HepG2 (cell line): ENCODE data around the gene CD93. TPM values are rescaled to one million over a fixed set of nuclear protein-coding genes. Genes with fewer than 3 reads are reported as not detected.

Experiments used
- ATAC-seq: fragments of 200-7000 bp; cut with Tn5 transposase; 3 replicates; pipeline ENCODE4 v1.9.1; 2020; ENCODE audit warnings: mild to moderate bottlenecking, moderate library complexity
- BruUV-seq: library from RNA; stranded (reverse); fragments of 400-500 nt; replicated peaks from 2 replicates; lab custom pipeline; 2021; lab: Mats Ljungman, UMichigan
- CTCF ChIA-PET: fragments of 300-600 bp; formaldehyde crosslinking; extraction: SDS; loops from one replicate; lab custom pipeline; 2021; ENCODE audit warnings: low total read pairs, inconsistent platforms, low intra/inter-chr PET ratio; lab: Yijun Ruan, JAX
- POLR2A ChIA-PET: fragments of 350-600 bp; sonication (Branson Sonifier 250); formaldehyde crosslinking; loops from one replicate; lab custom pipeline; 2020; ENCODE audit warnings: antibody characterized with exemption, inconsistent platforms; lab: Yijun Ruan, JAX
- DNase-seq: peaks from one replicate; pipeline ENCODE4 v3.0.0-alpha.2; 2015; ENCODE audit warnings: low spot score
- FAIRE-seq: peaks from 3 replicates; lab custom pipeline; 2011; peaks lifted over from hg19 to GRCh38; lab: Jason Lieb, UNC
- H2AFZ ChIP-seq: one replicate; pipeline ENCODE4 v1.6.1; 2011; ENCODE audit warnings: low read length, inconsistent platforms
- H3K27ac ChIP-seq: fragments of 300-600 bp; 3 replicates; pipeline ENCODE4 v1.8.0; 2011; ENCODE audit warnings: mixed run types, mild to moderate bottlenecking, mixed read lengths, low read length, inconsistent platforms; ENCODE audit not compliant: insufficient read depth; ENCODE audit errors: extremely low read length
- H3K27me3 ChIP-seq, 2 experiments: fragments of 200-600 bp in 1 of 2; 2 replicates in 1 of 2; 3 replicates in 1 of 2; pipeline versions ENCODE4 v1.6.0 to v1.8.0; 2011; ENCODE audit warnings: low read length in 2 of 2, mild to moderate bottlenecking in 2 of 2, moderate library complexity in 2 of 2, inconsistent platforms in 1 of 2; ENCODE audit not compliant: insufficient read depth in 2 of 2, control insufficient read depth in 1 of 2
- H3K36me3 ChIP-seq, 2 experiments: fragments of 200-600 bp in 1 of 2; replicated peaks in 1 of 2; 2 replicates in 1 of 2; 3 replicates in 1 of 2; pipeline versions ENCODE4 v1.5.1 to v1.8.0; 2011; ENCODE audit warnings: low read length in 2 of 2, inconsistent platforms in 1 of 2; ENCODE audit not compliant: insufficient read depth in 2 of 2, control insufficient read depth in 1 of 2
- H3K4me1 ChIP-seq: 2 replicates; pipeline ENCODE4 v1.5.1; 2012; ENCODE audit warnings: low read length, inconsistent platforms; ENCODE audit not compliant: insufficient read depth
- H3K4me2 ChIP-seq: 2 replicates; pipeline ENCODE4 v1.6.0; 2011; ENCODE audit warnings: low read depth, low read length, inconsistent platforms
- H3K4me3 ChIP-seq, 3 experiments: fragments of 200-600 bp in 1 of 3; sonication (generic), shearing (Covaris generic) in 1 of 3; replicated peaks in 1 of 3; 2 replicates each; pipeline ENCODE4 v1.5.1; 2011 to 2016; ENCODE audit warnings: low read length in 3 of 3, inconsistent platforms in 2 of 3, low read depth in 2 of 3, mild to moderate bottlenecking in 2 of 3, control low read depth in 1 of 3, mixed read lengths in 1 of 3; ENCODE audit not compliant: insufficient read depth in 1 of 3
- H3K79me2 ChIP-seq: one replicate; pipeline ENCODE4 v1.6.1; 2011; ENCODE audit warnings: low read length, inconsistent platforms; ENCODE audit not compliant: insufficient read depth
- H3K9ac ChIP-seq: 2 replicates; pipeline ENCODE4 v1.6.0; 2011; ENCODE audit warnings: mild to moderate bottlenecking, low read depth, low read length, inconsistent platforms; ENCODE audit not compliant: insufficient read depth
- H3K9me3 ChIP-seq: 2 replicates; pipeline ENCODE4 v1.5.1; 2012; ENCODE audit warnings: mild to moderate bottlenecking, low read length
- H4K20me1 ChIP-seq: 2 replicates; pipeline ENCODE4 v1.6.0; 2011; ENCODE audit warnings: inconsistent platforms, mild to moderate bottlenecking, low read length, moderate library complexity; ENCODE audit not compliant: insufficient read depth
- AHR ChIP-seq: IDR thresholded peaks from 2 replicates; pipeline ENCODE4 v1.6.1; 2018; ENCODE audit warnings: missing genetic modification reagents, missing compliant biosample characterization
- HES4 ChIP-seq: sonication (generic); formaldehyde crosslinking; IDR thresholded peaks from 2 replicates; pipeline ENCODE4 v1.9.0; 2021; ENCODE audit warnings: mild to moderate bottlenecking, missing genetic modification reagents, borderline replicate concordance
- RARA ChIP-seq: IDR thresholded peaks from 2 replicates; pipeline ENCODE4 v1.6.1; 2016; ENCODE audit warnings: missing genetic modification reagents, missing compliant biosample characterization
- SRF ChIP-seq: IDR thresholded peaks from 2 replicates; pipeline ENCODE4 v1.6.1; 2011; ENCODE audit warnings: mild to moderate bottlenecking, low read depth, low read length, moderate library complexity
- ZNF30 ChIP-seq: sonication (generic); formaldehyde crosslinking; IDR thresholded peaks from 2 replicates; pipeline ENCODE4 v1.5.0; 2020; ENCODE audit warnings: mild to moderate bottlenecking, missing genetic modification reagents
- ZNF589 ChIP-seq: sonication (generic); formaldehyde crosslinking; conservative IDR thresholded peaks from 2 replicates; pipeline ENCODE4 v1.8.0; 2022; ENCODE audit warnings: mild to moderate bottlenecking, moderate library complexity, missing genetic modification reagents
- ZNF841 ChIP-seq: sonication (generic); formaldehyde crosslinking; IDR thresholded peaks from 2 replicates; pipeline ENCODE4 v1.8.1; 2023; ENCODE audit warnings: missing genetic modification reagents, borderline replicate concordance
- WGBS: methylation state at CpG from one replicate; pipeline ENCODE4 v1.1.6; 2017; ENCODE audit warnings: low lambda C conversion rate; 5-methylcytosine and 5-hydroxymethylcytosine counted together
- in situ Hi-C: cut with HindIII; loops from 2 replicates; pipeline ENCODE4 v1.10.0; 2017; ENCODE audit warnings: low pct_unique_long_range_greater_than_20kb; ENCODE audit not compliant: extremely low pct_ligation_motif_present
- intact Hi-C: fragments of 100-400 bp; cut with micrococcal nuclease; formaldehyde crosslinking; loops from one replicate; pipeline ENCODE4 v1.10.0; 2022; ENCODE audit not compliant: unreplicated experiment
- polyA plus RNA-seq, 8 experiments: library from polyadenylated mRNA; depleted of rRNA in 3 of 8; stranded (reverse) in 7 of 8; unstranded in 1 of 8; fragments of >200 nt; fragmentation: Illumina TruSeq in 4 of 8; extraction: Trizol in 4 of 8; gene quantifications; 2 replicates each; pipeline versions ENCODE4 v1.2.1 to v1.2.3, GENCODE V29; 2011 to 2016; ENCODE audit warnings: low read depth in 4 of 8, missing spikeins in 1 of 8, mixed read lengths in 1 of 8; ENCODE audit not compliant: insufficient read depth in 1 of 8
- total RNA-seq, 5 experiments: library from RNA; depleted of rRNA; stranded (reverse); fragments of >200 nt; fragmentation: Illumina TruSeq; extraction: Trizol; gene quantifications; 2 replicates each; pipeline ENCODE4 v1.2.3, GENCODE V29; 2016; ENCODE audit warnings: low read depth in 1 of 5

Gene CD93
- total and polyA plus RNA-seq, 2 of the 13 experiments (the other 11 are each of a cell fraction or from before 2014, with no cell fraction given): not detected

- POLR2A ChIA-PET: no interaction called here
Measured at GRCh38 chr20:23106271-23106851, 20.2 kb upstream of the CD93 start.

DNA sequence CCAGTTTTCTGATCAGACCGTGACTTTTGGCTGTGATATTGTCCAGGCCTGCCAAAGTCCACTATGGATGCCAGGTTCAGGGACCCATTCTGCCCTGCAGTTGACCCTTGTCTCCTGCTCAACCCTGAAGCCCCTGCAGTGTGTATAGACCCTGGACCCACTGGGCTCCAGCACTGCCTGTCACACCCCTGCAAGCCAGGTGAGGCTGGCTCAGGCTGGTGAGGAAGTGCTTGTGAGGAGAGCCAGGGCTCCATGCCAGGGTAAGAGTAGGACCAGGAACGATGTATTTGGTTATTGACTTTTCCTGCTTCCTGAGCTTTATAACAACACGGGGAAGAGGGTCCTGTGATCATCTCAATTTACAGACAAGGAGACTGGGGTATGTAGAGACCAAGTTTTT lies 19.1 kb upstream of the CD93 start:
- H3K27me3 ChIP-seq: peaks cover 0 to 32% of the 10 kb centered on the region in 2 experiments; a peak in 3 of 5 replicates

More at GRCh38 chr20:23106271-23106851, 20.2 kb upstream of the CD93 start:
- no peak overlapping the region for H3K9ac ChIP-seq
- H4K20me1 ChIP-seq: no peaks in the 10 kb centered on the region
- no peaks in the 10 kb centered on the region for H3K9me3 ChIP-seq
- no peak overlapping the region for H3K4me2 ChIP-seq
- H3K4me1 ChIP-seq: no peaks in the 10 kb centered on the region
- no peak for DNase-seq
- H3K27me3 ChIP-seq: peaks cover 0 to 32% of the 10 kb centered on the region in 2 experiments; a peak in 3 of 5 replicates
- in situ Hi-C loops: no loop called here
- FAIRE-seq: no peak
- no peak overlapping the region for H3K27ac ChIP-seq
- intact Hi-C loops: no loop called here
- no peak overlapping the region for H2AFZ ChIP-seq
- WGBS: 21% methylated on average over 9 of the region's 9 CpGs
- TF ChIP-seq ZNF30 (CRISPR knock-in tag): no peak
- TF ChIP-seq ZNF589 (CRISPR knock-in tag): no peak
- TF ChIP-seq SRF: peak; percentile 84; the same call in 1 of the 2 replicates
- TF ChIP-seq HES4: no peak
- no peak for TF ChIP-seq ZNF841 (CRISPR knock-in tag)
- no TSS peak for BruUV-seq
- H3K36me3 ChIP-seq: no peaks in the 10 kb centered on the region
- no peak overlapping the region for H3K4me3 ChIP-seq
- CTCF ChIA-PET: no interaction called here
- no peaks in the 10 kb centered on the region for H3K79me2 ChIP-seq
- peak; percentile 76 for ATAC-seq

More for the DNA sequence above, 19.1 kb upstream of the CD93 start:
- Histone ChIP-seq H2AFZ (no peak overlapping the region), H3K4me3 (no peak overlapping the region), H3K9me3 (no peaks in the 10 kb centered on the region), H4K20me1 (no peaks in the 10 kb centered on the region), H3K36me3 (no peaks in the 10 kb centered on the region), H3K9ac (no peak overlapping the region), H3K27ac (no peak overlapping the region), H3K4me1 (no peaks in the 10 kb centered on the region), H3K4me2 (no peak overlapping the region), H3K79me2 (no peaks in the 10 kb centered on the region)
- TF ChIP-seq AHR (CRISPR knock-in tag) (no peak), RARA (peak; percentile 31; the same call in 1 of the 2 replicates)
- no peak for DNase-seq
- WGBS: 12% methylated on average over 3 of the region's 3 CpGs
- no peak for ATAC-seq
- ChIA-PET CTCF (no interaction called here), POLR2A (no interaction called here)
- BruUV-seq: no TSS peak
- no peak for FAIRE-seq
- intact Hi-C loops (no loop called here), in situ Hi-C loops (no loop called here)
